Right renal cortex interstitium (tissue), 3 donors: Measurements from ENCODE around the gene SUSD3. TPM values are rescaled to one million over a fixed set of nuclear protein-coding genes. Genes with fewer than 3 reads are reported as not detected.

ENCODE experiments used
- DNase-seq, 3 donors: peaks; one replicate each; pipeline ENCODE4 v3.0.0-alpha.2; 2013; ENCODE audit warnings: low read depth in 3 of 3, low spot score in 2 of 3
- polyA plus RNA-seq, 3 donors: library from polyadenylated mRNA; unstranded; fragments of 120-200 nt; gene quantifications; one replicate each; pipeline ENCODE4 v1.2.1, GENCODE V29; 2013; ENCODE audit not compliant: insufficient read length in 3 of 3

SUSD3 gene
- polyA plus RNA-seq, 3 donors: 6.1 to 7.8 (median 7.6) TPM

DNA sequence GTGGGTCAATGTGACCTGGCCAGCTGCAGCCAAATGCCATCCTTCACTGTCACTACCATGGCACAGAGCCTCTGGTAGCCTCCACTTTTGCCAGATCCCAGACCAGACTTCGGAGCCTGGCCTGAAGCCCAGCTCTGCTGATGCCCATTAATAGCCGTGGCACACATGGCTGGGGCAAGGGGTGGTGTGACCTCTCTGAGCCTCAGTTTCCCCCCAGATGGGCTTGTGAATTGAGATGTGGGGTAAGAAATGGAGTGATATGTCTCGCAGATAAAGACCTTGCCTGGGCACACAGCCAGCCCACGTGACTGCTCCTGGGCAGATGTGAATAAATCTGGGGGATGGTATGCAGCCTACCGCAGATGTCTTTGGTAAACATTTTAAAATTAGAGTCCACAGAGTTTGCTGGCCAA, 13.9 kb downstream of the SUSD3 start:
- DNase-seq: no peak

- DNase-seq: no peak
Observed at GRCh38 chr9:93076101-93076791, 17.7 kb downstream of the SUSD3 start.

GRCh38 chr9:93076792-93077128, 18.3 kb downstream of the SUSD3 start:
- DNase-seq: no peak

DNA sequence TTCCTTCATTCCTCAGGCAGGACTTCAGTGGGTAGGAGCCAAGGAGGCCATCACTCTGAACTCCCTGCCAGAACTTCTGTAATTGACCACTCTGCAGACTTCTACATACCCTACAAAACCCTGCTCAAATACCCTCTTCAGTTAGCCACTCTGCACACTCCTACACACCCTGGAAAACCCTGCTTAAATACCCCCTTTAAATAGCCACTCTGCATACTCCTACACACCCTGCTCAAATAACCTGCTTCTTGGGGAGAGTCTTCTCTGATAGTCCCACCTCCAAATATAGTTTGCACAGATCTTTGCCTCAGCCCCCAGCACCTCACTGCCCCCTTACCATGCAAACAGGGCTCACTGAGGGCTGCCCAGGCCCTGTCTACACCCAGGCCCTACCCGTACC, 18.9 kb downstream of the SUSD3 start:
- no peak for DNase-seq

- DNase-seq: no peak
Observed at GRCh38 chr9:93077811-93078210, 19.3 kb downstream of the SUSD3 start.

DNA sequence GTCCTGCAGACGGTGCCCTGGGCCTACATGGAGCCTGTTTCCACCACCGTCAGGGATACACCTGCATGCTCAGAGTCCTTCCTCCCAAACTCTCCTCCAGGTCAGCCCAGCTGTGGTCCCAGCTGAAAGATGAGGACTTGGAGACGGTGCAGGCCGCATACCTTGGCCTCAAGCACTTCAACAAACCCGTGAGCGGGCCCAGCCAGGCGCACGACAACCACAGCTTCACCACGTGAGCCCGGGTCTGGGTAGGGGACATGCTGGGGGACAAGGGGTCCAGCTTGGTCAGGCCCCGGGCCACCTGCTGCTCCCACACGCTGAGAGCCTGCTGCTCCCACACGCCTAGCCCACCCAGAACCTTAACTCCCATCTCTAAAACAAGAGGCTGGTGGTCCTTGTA, 20.9 kb downstream of the SUSD3 start:
- no peak for DNase-seq

GRCh38 chr9:93080406-93080805, 21.9 kb downstream of the SUSD3 start:
- DNase-seq: no peak

GRCh38 chr9:93081081-93081529, 22.6 kb downstream of the SUSD3 start:
- DNase-seq: no peak

DNA sequence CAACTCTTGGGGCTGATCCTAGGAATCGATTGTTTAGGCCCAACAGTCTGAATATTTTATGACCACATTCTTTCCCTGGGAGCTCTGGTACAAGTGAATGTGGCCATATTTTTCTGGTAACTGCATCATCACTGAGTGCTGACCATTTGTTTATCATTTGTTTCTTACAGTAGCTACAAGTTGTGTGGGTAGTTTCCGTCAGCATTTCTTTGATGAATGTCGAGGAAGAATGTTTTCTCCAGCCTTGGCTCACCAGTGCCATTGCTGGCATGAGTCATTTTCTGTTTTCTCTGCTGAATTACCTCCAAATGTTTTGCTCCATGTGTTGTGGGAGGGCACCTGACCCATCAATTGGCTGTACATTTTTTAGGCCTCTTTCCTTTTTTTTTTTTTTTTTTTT, 23.4 kb downstream of the SUSD3 start:
- no peak for DNase-seq

- DNase-seq: no peak
Observed at GRCh38 chr9:93082841-93083411, 24.4 kb downstream of the SUSD3 start.

- DNase-seq: no peak
Observed at GRCh38 chr9:93083592-93084470, 25.3 kb downstream of the SUSD3 start.

GRCh38 chr9:93084471-93084881, 26.0 kb downstream of the SUSD3 start:
- no peak for DNase-seq

GRCh38 chr9:93085676-93086075, 27.2 kb downstream of the SUSD3 start:
- DNase-seq: no peak

DNA sequence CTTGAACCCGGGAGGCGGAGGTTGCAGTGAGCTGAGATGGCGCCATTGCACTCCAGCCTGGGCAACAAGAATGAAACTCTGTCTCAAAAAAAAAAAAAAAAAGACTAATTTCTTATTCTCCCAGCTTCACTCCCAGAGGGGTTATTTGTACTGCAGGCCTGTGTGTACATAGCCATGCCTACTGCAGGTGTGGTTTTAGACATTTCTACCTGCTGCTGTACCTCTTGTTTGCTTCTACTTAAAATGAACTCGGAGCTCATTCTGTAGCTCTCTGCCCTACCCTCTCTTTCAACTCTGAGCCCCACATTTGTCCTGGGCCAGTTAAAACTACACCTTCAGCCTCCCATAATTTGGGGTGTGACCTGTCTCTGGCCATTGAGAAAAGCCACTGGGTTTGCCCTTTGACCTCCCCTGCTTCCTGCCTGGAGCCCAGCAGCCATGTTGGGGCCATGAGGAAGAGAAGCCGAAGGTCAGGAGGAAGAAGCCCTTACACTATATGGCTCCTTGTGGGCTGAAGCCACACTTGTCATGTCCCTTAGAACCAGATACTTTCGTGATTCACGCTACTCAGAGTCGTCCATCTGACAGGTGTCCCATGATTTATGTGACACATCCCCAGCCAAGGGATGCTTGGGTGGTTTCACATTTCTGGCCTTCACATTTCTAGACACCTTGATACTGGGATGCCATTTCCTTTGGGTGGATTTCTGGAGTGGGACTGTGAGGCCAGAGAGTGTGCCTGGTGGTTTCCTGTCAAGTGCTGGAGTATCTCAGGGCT, 28.1 kb downstream of the SUSD3 start:
- DNase-seq: no peak

DNA sequence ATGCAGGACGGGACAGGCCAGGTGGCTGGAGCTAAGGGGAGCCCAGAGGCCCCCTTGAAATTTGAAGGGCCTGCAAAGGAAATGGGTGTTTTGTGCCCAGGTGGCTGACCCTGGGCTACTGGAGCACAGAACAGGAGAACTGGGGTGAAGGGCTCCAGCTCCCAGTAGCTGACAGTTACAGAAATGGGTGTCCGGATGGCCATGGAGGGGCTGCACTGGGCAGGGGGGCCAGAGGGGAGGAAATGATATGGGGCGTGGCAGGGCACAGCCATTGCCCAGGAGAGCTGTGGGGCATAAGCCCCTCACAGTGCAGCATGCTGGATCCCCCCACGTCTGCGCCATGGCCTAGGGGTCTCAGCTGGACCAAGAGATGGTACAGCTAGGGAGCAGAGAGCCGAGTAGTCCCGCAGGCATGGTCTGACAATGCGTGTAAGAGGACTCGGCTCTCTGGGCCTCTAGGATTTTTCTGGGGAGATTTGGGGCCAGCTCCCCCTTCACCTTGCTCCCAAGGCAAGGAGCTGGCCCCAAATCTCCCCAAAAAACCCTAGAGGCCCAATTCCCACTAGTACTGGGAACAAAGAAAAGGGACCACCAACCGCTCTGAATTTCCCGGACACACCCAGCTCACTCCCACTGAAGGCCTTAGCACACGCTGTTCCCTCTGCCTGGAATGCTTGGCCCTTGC, 29.6 kb downstream of the SUSD3 start:
- no peak for DNase-seq

GRCh38 chr9:93088656-93089015, 30.1 kb downstream of the SUSD3 start:
- DNase-seq: no peak

- DNase-seq: no peak
Observed at GRCh38 chr9:93089024-93089423, 30.5 kb downstream of the SUSD3 start.

GRCh38 chr9:93089481-93089991, 31.0 kb downstream of the SUSD3 start:
- no peak for DNase-seq

DNA sequence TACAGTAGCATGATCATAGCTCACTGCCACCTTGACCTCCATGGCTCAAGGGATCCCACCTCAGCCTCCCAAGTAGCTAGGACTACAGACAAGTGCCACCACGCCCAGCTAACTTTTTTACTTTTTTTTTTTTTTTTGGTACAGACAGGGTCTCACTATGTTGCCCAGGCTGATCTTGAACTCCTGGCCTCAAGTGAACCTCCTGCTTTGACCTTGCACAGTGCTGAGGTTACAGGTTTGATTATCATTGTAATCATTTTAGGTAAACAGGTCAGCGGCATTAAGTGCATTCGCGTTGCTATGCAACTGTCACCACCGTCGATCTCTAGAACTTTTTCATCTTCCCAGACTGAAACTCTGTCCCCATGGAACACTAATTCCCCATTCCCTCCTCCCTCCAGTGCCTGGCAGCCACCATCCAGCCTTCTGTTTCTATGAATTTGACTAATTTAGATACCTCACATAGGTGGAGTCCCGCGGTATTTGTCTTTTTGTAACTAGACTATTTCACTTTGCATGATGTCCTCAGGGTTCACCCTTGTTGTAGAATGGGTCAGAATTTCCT, 31.7 kb downstream of the SUSD3 start:
- no peak for DNase-seq

- no peak for DNase-seq
Observed at GRCh38 chr9:93091056-93091452, 32.6 kb downstream of the SUSD3 start.
